Chondrocyte (in vitro differentiated cells): ENCODE measurements around the gene BTG4. TPM values are rescaled to one million over a fixed set of nuclear protein-coding genes. Genes with fewer than 3 reads are reported as not detected.

Source experiments
- DNase-seq: peaks from one replicate; pipeline ENCODE4 v3.0.0; 2021; ENCODE audit warnings: mixed read lengths, low spot score
- H3K27ac Mint-ChIP-seq: one replicate; pipeline ENCODE4 v1.8.0; 2021; ENCODE audit warnings: mild to moderate bottlenecking, moderate library complexity, mixed read lengths; ENCODE audit not compliant: unreplicated experiment
- H3K27me3 Mint-ChIP-seq: 2 replicates; pipeline ENCODE4 v1.8.0; 2021; ENCODE audit warnings: low read depth, mixed read lengths
- H3K36me3 Mint-ChIP-seq: 2 replicates; pipeline ENCODE4 v1.8.0; 2021; ENCODE audit warnings: low read depth, mixed read lengths
- H3K4me1 Mint-ChIP-seq: 2 replicates; pipeline ENCODE4 v1.8.0; 2021; ENCODE audit warnings: low read depth, mild to moderate bottlenecking, mixed read lengths
- H3K4me3 Mint-ChIP-seq: one replicate; pipeline ENCODE4 v1.8.0; 2021; ENCODE audit warnings: mild to moderate bottlenecking, moderate library complexity, mixed read lengths; ENCODE audit not compliant: unreplicated experiment
- H3K9me3 Mint-ChIP-seq: 2 replicates; pipeline ENCODE4 v1.8.0; 2021; ENCODE audit warnings: low read depth, mixed read lengths
- CTCF ChIP-seq: fragments of 200-600 bp; sonication (generic); IDR thresholded peaks from 2 replicates; pipeline ENCODE4 v1.5.0; 2021; ENCODE audit warnings: antibody characterized with exemption, mild to moderate bottlenecking, moderate library complexity
- total RNA-seq: library from RNA; stranded (reverse); gene quantifications from 3 replicates; pipeline ENCODE4 v1.2.1, GENCODE V29; 2021

BTG4 gene
- total RNA-seq, 1 donor from 2014 or later = not detected

- H3K4me3 Mint-ChIP-seq = no peak overlapping the region
- peaks cover 17% of the 10 kb centered on the region for H3K27me3 Mint-ChIP-seq
- no peaks in the 10 kb centered on the region for H3K36me3 Mint-ChIP-seq
Observed at GRCh38 chr11:111449696-111450479, 62.3 kb downstream of the BTG4 start.

GRCh38 chr11:111448831-111449557 is 63.2 kb downstream of the BTG4 start:
- Mint-ChIP-seq H3K27ac (no peak overlapping the region), H3K9me3 (no peaks in the 10 kb centered on the region), H3K27me3 (peaks cover 19% of the 10 kb centered on the region), H3K4me3 (no peak overlapping the region), H3K4me1 (peaks cover 7% of the 10 kb centered on the region), H3K36me3 (no peaks in the 10 kb centered on the region)
- no peak for TF ChIP-seq CTCF
- DNase-seq = peak; percentile 44

More at GRCh38 chr11:111449696-111450479, 62.3 kb downstream of the BTG4 start:
- Mint-ChIP-seq H3K27ac (no peak overlapping the region), H3K4me1 (peaks cover 7% of the 10 kb centered on the region), H3K9me3 (no peaks in the 10 kb centered on the region)
- TF ChIP-seq CTCF = no peak
- peak; percentile 33 for DNase-seq

- no peaks in the 10 kb centered on the region for H3K9me3 Mint-ChIP-seq
- TF ChIP-seq CTCF = no peak
- H3K27me3 Mint-ChIP-seq = peaks cover 24% of the 10 kb centered on the region
- no peak overlapping the region for H3K27ac Mint-ChIP-seq
- H3K4me3 Mint-ChIP-seq = no peak overlapping the region
- DNase-seq = peak; percentile 89
- H3K4me1 Mint-ChIP-seq = peaks cover 7% of the 10 kb centered on the region
- H3K36me3 Mint-ChIP-seq = no peaks in the 10 kb centered on the region
Observed at GRCh38 chr11:111448414-111448813, 63.8 kb downstream of the BTG4 start.

- TF ChIP-seq CTCF = no peak
- peaks cover 7% of the 10 kb centered on the region for H3K4me1 Mint-ChIP-seq
- no peaks in the 10 kb centered on the region for H3K36me3 Mint-ChIP-seq
- H3K4me3 Mint-ChIP-seq = no peak overlapping the region
- H3K9me3 Mint-ChIP-seq = no peaks in the 10 kb centered on the region
- H3K27me3 Mint-ChIP-seq = peaks cover 27% of the 10 kb centered on the region
- no peak overlapping the region for H3K27ac Mint-ChIP-seq
- DNase-seq = peak; percentile 29
Observed at GRCh38 chr11:111447931-111448330, 64.3 kb downstream of the BTG4 start.

- Mint-ChIP-seq H3K4me3 (no peak overlapping the region), H3K27me3 (peaks cover 24% of the 10 kb centered on the region), H3K27ac (no peak overlapping the region), H3K9me3 (no peaks in the 10 kb centered on the region), H3K4me1 (peaks cover 7% of the 10 kb centered on the region), H3K36me3 (no peaks in the 10 kb centered on the region)
- TF ChIP-seq CTCF = no peak
- no peak for DNase-seq
Observed at GRCh38 chr11:111447112-111447471, 65.1 kb downstream of the BTG4 start.
